Measurements from ENCODE around the gene THSD4.

THSD4 gene

GRCh38 chr15:71494563-71495397, 379.5 kb downstream of the THSD4 start:
- DNase-seq (ENCODE audit: low read depth in 3 of 3), result no peak

DNA sequence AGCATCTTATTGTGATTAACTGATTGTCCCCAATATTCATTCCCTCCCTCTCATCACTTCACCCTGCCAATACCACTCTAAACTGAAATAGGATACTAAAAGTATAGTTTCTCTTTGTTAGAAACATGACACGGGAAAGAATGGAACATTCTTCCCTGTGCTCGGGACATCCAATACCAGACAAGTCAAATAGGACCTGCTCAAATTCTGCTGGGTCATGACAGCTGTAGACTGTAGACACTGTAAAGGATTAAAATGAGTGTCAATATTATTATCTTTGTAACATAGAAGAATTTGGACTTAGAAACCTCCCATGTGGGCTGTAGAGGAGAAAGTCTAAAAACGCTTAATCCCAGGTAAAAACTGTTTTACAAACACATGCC, 380.1 kb downstream of the THSD4 start:
- DNase-seq (ENCODE audit: low read depth in 3 of 3), result no peak

DNA sequence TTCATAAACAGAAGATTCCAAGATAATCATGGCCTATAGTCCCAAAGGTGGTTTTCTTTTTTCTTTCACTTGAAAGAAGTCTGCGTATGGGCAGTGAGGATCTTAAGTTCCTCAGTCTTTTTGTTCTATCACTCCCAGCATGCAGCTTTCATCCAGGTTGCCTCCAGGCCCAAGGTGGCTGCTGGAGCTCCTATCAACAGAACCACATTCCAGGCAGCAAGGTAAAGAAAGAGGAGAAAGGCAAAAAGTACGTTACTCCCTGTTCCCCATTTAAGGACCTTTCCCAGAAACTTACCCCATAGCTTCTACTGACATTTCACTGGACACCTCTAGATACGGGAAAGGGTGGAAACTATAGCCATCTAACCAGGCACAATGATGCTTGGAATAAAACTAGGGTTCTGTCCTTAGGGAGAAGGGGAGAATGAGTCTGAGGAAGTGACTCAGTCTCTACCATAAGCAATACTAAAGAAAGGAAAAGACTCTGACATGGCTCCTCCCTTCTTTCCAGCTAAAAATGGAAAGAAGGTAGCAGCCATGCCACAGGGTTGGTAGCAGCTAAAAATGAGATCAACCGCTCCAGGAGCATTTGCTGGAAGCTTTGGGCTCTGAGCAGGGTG, 381.2 kb downstream of the THSD4 start:
- no peak for DNase-seq (ENCODE audit: low read depth in 3 of 3)

GRCh38 chr15:71501344-71502076, 386.2 kb downstream of the THSD4 start:
- DNase-seq (ENCODE audit: low read depth in 3 of 3), result no peak

DNA sequence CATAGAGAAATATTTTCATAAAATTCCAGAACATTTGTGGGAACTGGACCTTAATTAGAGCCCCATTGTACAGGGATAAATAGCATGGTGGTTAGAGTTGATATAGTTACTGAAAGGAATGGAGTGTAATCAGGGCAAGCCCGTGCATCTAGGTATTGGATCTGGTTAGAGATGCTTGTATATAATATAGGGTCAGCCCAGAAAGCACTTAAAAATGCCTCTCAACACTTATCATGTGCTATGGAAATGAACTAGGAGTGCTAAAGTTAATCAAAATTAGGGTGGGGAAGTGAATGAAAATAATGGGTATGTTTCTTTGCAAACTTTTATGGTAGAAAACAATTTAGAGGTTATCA, 386.8 kb downstream of the THSD4 start:
- DNase-seq (ENCODE audit: low read depth in 3 of 3), result no peak

- no peak for DNase-seq (ENCODE audit: low read depth in 3 of 3)
Measured at GRCh38 chr15:71505962-71506361, 390.7 kb downstream of the THSD4 start.

DNA sequence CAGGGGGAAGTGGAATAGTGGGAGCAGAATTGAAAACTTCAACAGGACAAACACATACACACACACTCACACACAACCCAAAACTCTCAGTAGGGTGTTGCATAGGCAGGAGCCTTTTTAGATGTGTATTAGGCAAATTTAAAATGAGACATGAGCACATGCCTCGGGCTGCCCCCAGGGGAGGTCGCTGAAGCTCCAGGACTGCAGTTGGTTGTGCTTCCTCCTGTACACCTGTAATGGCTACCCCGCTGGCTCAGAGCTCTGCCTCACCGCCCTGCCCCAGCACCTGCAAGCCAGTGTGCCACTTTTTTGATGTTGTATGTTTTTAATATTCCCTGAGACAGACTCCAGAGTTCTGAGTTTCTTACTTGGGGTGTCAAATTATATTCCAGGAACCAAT, 391.7 kb downstream of the THSD4 start:
- no peak for DNase-seq (ENCODE audit: low read depth in 3 of 3)

GRCh38 chr15:71508081-71508682, 392.9 kb downstream of the THSD4 start:
- no peak for DNase-seq (ENCODE audit: low read depth in 3 of 3)

DNA sequence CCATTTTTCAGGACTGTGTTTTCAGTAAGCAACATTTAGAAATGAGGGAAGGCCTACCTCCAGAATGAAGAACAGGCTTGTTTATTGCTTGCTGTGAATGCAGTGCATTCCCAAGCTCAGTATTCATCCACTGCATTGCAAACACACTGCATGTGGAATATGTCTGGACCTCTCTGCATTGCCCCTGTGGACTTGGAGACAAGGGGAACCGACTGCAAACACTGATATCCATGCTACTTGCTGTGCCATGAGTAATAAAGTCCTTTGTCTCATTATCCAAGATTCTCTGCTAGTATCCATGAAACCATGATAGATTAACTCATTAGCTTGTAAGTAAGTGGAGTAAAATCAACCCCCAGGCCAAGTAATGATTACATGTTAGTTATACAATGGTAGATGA, 393.9 kb downstream of the THSD4 start:
- DNase-seq (ENCODE audit: low read depth in 3 of 3), result no peak

DNA sequence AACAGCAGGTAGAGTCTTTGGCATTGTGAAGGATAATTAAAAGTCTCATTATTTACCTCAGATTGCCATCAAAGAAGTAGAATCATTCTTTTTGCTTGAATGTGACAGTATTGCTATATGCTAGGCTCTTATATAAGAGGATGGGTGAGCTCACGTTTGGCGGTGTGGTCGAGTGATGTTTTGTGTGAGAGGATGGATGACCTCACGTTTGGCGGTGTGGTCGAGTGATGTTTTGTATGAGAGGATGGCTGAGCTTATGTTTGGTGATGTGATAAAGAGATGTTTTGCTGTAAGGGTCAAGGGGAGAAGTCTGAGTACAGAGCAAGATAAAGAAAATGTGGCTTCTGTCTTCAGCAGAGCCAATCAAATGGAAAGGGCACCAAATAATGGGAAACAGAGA, 395.5 kb downstream of the THSD4 start:
- no peak for DNase-seq (ENCODE audit: low read depth in 3 of 3)

- DNase-seq (ENCODE audit: low read depth in 3 of 3), result no peak
Measured at GRCh38 chr15:71511796-71512681, 396.8 kb downstream of the THSD4 start.

- DNase-seq (ENCODE audit: low read depth in 3 of 3), result no peak
Measured at GRCh38 chr15:71512682-71513006, 397.4 kb downstream of the THSD4 start.

GRCh38 chr15:71515375-71516186, 400.3 kb downstream of the THSD4 start:
- no peak for DNase-seq (ENCODE audit: low read depth in 3 of 3)

DNA sequence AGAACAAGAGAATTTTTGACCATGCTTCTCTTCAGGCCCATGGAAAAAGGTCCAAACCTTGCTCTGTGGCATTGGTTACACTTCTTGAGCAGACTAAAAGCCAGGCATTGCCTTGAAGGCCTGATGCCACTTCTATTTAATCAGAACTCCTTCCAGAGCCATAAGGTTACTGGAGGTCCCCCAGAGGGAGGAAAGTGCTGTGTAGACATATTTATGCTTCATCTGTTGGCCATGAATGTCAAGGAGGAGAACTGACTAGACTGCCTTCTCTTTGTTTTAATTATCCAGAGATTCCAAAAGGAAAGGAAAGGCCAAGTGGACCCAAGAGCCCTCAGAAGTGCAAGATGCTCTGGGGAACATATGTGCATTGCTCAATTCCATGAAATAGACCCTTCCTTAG, 402.5 kb downstream of the THSD4 start:
- no peak for DNase-seq (ENCODE audit: low read depth in 3 of 3)

GRCh38 chr15:71518661-71519060, 403.4 kb downstream of the THSD4 start:
- DNase-seq (ENCODE audit: low read depth in 3 of 3), result no peak

DNA sequence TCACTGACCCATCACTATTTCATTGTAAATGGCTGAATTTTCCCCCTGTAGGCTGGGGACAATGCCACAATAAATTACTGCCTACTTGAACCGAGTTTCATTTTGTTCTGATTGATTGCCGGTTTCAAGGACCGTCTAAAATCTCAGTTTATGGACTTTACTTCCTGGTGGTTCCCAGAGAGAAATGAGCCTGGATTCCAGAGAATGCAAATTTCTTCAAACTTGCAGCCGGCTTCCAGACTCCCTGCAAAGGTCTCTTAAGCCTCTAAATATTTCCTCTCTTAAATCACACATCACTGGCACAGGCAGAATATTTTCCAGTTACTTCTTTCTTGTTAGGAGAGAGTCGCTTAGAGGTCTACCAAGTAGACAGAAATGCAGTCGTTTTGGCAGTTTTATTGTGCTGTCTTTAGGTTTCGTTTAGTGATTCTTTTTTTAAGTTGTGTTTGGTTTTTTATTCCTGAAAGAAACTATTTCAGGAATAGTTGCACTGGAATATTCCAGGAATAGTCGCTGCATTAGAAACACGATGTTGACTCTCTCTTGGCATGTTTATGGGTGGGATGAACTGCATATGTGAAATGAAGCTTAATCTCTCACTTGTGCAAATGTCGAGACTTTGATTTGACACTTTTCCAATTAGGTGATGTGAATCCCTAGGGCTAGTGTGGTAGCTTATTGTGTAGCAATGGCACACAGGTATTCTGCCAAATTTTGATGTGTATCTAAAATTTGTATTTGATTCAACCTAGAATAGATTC, 411.0 kb downstream of the THSD4 start:
- DNase-seq (ENCODE audit: low read depth in 3 of 3), result no peak

DNA sequence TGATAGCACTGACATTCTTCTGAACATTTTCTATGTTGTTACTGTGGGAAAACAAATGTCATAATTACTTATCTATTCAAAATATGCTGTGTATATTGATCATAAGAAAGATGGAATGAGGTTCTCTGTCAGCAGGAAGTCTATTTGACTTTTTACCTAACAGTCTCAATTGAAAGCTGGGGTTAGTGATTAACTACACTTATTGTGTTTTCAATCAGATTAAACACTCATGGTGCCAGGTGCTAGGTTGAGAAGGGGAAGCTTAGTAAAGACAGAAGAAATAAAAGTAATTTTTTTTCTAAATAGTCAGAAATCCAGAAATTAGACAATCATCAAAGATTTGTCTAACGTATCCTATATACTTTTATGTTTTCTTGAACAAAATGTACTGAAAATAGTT, 414.1 kb downstream of the THSD4 start:
- no peak for DNase-seq (ENCODE audit: low read depth in 3 of 3)

- no peak for DNase-seq (ENCODE audit: low read depth in 3 of 3)
Measured at GRCh38 chr15:71530116-71530515, 414.8 kb downstream of the THSD4 start.

GRCh38 chr15:71532994-71533393, 417.7 kb downstream of the THSD4 start:
- DNase-seq (ENCODE audit: low read depth in 3 of 3), result no peak

DNA sequence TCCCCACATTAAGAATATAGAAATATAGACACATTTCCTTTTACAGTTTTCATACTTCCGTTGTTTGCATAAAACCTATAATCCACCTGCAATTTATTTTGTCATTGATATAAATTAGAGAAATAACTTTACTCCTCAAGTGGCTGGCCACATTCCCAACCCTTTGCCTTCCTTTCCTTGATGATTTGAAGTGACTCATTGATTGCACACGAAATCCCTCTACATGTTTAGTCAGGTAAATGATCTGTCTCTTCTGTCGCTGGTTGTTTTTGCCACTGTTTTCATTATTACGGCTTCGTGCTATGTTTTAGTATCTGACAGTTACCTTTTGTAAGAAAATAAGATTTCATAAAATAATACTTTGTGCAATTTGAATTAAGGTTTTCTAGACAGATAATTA, 422.9 kb downstream of the THSD4 start:
- no peak for DNase-seq (ENCODE audit: low read depth in 3 of 3)
